GM18868 (cell line): ENCODE results near the gene IL12B.
"Not testable (repeated sequence)": the region's sequence is repeated elsewhere in the genome, so short reads cannot be mapped to it uniquely, and the experiment has no call there.

Experiments used
- ATAC-seq: cut with Tn5 transposase; IDR thresholded peaks from one replicate; pipeline ENCODE4 v1.9.1; 2021; ENCODE audit warnings: mild to moderate bottlenecking, moderate library complexity; ENCODE audit not compliant: unreplicated experiment

IL12B gene

DNA sequence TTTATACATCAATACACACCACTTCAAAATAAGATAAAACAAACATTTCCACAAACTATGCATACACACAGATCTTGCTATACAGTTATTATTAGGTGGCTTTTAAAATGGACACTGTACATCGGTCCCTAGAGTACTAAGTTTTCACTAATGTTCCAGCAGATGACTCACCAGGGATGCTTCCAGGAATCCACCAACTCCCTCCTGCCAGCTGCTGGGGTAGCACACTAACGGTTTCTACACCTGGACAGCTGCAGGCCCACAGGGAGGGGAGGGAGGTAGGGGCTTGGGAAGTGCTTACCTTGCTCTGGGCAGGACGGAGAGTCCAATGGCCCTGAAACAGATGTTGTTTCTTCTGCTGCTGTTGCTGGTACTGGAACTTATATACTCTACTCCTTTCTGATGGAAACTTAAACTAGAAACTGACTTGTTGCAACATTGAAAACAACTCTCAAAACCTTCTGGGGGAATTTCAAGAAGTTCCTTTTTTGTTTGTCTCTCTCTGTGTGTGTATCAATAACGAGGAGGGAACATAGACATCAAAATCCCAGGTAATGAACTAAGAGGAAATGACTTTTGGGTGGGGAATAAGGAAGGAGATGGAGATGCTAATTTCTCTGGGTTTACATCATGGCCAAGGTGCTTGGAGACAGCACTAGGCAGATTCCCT is at the start of gene IL12B:
Gene IL12B (minus strand): TSS at position 357 of the 670 bp plus-strand sequence. CDS start 3,705 bp downstream, outside the sequence.
- no peak for ATAC-seq

DNA sequence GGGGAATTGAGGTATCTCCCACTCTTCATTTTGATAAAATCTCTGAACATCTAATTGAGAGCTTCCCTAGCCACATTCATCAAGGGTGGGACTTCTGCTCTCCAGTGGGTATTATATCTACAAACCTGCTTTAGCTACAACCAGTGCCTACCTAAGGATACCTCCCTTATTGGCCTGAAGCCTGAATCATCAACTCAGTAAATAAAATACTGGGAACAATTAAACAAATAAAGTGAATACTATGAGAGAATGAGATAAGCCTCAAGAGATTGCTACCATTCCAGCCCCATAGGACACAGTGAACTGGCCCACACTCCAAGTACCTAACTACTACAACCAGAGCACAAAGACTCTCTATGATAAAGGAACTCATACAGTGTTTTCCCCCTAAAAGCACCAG is 47.4 kb upstream of the IL12B start:
- no peak for ATAC-seq

DNA sequence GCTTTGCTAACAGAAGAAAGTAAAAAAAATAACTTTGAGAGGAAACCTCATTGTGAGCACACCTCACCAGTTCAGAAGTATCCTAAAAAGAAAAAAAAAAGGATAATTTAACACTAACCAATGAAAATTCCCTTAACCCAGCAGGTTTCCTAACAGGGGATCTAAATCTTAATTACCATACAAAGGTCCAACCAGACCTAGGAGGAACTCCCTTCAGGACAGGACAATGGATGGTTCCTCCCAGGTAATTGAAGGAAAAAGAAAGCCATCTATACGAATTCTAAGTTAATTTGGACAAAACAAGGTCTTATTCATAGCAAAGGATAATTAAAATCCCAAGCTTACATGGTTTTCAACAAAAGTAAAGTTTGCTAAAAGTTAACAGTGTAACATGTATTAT is 37.6 kb upstream of the IL12B start:
- ATAC-seq, result not testable (repeated sequence)

DNA sequence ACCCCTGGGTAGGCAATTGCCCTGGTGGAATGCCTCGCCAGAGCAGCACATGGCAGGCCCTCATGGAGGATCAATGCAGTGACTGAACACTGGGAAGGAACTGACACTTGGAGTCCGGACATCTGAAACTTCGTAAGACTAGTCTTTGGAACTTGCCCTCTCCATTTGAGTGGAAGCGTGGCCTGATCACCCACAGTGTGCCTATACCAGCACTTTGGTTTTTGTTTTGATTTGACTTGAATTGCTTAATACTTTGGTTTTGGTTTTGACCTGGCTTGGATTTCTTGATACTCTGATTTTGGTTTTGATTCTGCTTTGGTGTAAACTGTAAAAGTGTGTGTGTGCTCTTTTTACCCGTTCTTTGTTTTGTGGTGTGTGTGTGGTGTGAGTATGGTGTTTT is 36.5 kb upstream of the IL12B start:
- not testable (repeated sequence) for ATAC-seq

DNA sequence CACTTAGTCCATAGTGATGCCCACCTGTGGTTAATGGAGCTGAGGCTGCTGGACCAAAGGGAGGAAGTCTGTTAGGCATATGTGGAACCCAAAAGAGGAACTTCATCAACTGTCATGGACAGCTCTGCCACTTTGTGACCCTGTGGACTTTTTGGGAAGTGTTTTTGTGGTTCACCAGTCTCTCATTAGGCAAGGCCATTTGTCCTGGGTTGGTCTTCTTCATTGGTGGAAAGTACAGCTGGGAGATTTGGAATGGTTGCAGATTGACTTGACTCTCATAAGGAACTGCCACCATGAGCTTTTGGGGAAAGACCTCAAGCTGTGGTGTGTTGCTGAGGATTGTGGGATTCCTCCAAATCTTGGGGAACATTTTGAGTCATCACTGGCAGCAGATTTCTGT is 31.9 kb upstream of the IL12B start:
- no peak for ATAC-seq

DNA sequence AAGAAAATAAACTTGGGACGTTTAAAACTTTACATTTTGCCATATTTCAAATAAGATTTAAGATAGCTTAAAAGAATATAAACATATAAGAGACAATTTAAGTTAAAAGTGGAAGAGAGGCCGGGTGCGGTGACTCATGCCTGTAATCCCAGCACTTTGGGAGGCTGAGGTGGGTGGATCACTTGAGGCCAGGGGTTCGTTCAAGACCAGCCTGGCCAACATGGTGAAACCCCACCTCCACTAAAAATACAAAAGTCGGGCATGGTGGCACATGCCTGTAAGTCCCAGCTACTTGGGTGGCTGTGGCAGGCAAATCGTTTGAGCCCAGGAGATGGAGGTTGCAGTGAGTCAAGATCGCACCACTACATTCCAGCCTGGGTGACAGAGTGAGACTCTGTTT is 29.6 kb upstream of the IL12B start:
- not testable (repeated sequence) for ATAC-seq

DNA sequence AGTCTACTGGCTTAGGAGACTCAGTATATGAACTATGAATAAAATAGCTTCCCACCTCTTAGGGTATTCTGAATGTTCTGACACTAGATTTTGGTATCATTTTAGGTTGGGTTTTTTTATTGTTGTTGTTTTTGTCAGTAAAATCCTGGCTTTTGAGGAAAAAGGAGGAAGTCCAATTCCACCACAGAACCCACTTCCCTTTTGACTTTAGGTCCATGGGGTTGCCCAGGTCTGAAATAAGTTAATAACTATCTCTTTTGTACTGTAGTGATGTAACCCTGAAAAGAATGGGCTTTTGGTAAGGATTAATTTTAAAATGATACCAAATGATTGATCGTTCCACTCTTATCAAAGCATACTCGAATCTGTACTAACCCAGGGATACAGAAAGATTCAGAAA is 29.1 kb upstream of the IL12B start:
- ATAC-seq, result no peak

DNA sequence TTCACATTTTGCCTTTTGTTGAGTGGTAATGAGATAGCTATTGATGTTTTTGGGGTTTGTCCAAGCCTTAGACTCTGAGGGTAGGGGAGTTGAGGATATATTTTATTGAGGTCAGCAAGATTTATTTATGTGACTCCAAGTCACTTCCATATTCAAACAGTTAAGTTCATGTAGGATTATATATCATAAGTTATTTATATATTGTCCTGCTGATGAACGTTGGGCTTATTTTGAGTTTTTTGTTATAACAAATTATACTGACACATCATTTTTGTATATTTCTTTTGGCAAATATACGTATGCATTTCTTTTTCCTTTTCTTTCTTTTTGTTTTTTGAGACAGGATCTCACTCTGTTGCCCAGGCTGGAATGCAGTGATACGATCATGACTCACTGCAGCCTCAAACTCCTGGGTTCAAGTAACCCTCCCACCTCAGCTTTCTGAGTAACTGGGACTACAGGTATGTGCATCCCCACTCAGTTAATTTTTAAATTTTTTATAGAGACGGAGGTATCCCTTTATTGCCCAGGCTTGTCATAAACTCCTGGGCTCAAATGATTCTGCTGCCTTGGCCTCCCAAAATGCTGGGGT is 23.5 kb upstream of the IL12B start:
- ATAC-seq, result no peak

DNA sequence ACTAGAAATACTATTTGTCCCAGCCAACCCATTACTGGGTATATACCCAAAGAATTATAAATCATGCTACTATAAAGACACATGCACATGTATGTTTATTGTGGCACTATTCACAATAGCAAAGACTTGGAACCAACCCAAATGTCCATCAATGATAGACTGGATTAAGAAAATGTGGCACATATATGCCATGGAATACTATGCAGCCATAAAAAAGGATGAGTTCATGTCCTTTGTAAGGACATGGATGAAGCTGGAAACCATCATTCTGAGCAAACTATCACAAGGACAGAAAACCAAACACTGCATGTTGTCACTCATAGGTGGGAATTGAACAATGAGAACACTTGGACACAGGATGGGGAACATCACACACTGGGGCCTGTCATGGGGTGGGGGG is 20.4 kb upstream of the IL12B start:
- ATAC-seq, result not testable (repeated sequence)

DNA sequence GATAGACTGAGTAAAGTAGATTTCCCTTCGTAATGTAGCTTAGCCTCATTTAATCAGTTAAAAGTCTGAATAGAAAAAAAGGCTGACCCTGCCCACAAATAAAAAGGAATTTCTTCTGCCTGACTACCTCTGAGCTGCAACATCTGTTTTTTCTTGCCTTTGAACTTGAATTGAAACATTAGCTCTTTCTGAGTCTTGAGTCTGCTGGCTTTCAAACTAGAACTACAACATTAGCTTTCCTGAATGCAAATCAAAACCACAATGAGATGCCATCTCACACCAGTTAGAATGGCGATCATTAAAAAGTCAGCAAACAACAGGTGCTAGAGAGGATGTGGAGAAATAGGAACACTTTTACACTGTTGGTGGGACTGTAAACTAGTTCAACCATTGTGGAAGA is 19.9 kb upstream of the IL12B start:
- ATAC-seq, result not testable (repeated sequence)

DNA sequence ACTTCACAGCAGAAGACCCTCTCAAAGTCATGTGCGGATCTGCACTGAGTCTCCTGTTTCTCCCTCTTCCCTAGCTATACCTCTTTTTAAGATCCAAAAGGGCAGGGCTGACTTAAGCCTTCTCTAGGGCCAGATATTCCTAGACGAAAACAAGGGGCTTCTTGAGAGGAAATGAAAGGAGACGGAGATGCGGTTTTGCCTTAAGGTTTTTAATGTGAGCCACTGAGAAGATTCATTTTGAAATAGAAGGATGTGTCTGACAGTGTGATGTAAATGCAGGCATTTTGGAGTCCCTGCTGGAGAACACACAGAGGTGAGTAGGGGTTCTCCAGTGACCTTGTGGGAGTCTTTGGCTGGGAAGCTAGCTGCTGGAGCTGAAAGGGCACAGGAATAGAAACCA is 15.6 kb upstream of the IL12B start:
- no peak for ATAC-seq

DNA sequence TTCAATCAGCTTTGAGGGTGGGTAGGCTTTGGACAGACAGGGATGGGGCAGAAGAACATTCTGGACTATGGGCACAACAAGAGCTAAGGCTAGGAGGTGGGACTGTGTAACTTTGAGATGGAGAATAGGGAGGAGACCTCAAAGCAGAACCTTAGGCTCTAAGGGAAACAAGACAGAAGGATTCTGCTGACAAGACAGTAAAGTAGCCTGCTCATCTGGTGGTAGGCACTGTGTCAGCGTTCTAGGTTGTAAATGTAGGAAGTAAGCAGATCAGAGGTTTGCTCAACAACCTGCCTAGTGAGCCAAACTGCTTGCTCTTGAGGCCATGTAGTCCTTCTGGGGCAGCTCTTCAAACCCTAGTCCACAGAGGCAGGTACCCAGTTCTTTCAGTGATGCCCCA is 15.0 kb upstream of the IL12B start:
- no peak for ATAC-seq

DNA sequence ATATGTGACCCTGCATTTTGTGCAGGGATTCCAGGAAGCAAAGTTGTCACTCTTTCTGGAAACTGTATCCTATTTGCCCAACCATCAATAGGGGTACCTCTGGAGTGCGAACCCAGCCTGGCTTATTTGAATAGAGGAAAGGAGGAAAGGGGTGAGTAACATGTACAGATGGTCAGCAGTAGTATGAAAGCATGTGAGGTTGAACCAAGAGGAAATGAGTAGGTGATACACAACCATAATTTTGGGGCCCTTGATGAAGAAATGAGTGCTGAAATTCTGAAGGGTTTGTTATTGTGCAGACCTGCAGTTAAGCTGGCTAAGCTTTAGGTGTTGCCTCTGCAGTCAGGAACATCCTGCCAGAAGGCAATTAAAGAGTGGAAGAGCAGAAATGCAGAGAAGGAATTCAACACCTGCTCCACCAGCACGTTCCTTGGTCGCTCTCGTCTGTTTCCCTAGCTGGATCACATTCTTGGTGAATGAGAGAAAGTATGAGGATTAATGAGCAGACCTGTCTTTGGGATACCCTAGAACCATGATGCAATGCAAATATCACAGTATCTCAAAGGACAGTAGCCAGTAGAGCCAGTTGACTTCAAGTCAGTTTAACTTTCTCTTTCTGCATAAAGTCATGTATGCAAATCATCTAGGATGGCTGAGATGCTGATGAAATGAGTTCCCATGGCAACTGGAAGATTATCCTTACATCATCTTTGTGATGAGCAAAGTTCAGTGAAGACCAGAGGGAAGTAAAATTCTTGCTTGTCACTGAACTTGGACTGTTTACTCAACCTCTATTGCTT is 13.2 kb upstream of the IL12B start:
- ATAC-seq, result no peak

DNA sequence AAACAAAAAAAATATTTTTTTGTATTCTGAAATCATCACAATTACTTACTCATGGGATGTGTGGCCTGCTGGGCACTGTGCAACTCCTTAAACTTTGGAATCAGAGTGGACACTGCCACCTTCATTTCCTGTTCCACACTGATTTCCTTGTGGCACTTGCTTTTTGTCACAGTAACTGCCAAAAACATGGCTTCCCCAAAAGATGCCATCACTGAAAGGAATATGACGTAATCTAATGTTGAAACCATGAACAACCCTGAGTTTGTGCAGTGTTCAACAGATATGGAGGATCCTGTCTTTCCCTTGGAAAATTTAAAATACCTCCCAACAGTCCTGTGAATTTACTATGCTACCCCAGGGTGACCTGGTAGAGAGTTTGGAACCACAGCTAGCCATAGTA is 12.6 kb upstream of the IL12B start:
- no peak for ATAC-seq

DNA sequence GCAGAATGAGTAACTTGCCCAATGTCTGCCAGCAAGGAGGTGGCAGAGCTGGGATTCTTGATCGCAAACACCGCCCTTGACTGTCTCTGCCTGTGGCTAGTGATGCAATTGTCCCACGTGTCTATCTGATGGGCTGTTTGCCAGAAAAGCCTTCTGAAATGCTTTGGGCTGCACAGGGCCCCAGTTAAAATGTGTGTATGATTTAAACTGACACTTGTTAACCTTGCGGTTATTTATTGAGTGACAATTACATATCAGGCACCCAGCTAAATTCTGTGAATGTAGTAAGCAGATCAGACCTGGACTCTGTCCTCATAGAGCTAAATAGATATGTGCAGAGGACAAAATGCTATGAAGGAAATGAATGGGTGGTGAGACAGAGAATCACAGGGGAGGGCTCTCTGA is 11.6 kb upstream of the IL12B start:
- no peak for ATAC-seq

DNA sequence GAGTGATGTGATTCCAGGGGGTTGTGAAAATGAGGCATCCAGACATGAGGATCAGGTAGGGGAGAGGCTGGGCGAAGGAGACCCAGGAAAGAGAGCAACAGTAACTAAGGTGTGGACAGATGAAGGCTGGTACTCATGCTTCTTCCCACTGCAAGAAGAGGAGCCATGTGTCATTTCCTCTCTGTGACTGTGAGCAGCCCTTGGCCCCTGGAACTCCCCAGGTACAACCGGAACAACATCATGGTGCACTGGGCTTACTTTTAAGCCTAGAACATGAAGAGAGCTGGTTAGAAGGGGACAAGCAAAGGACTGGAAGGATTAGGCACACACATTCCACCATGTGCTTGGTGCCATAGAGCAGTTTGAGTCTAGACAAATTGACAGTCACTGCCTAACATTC is 10.9 kb upstream of the IL12B start:
- ATAC-seq, result no peak

DNA sequence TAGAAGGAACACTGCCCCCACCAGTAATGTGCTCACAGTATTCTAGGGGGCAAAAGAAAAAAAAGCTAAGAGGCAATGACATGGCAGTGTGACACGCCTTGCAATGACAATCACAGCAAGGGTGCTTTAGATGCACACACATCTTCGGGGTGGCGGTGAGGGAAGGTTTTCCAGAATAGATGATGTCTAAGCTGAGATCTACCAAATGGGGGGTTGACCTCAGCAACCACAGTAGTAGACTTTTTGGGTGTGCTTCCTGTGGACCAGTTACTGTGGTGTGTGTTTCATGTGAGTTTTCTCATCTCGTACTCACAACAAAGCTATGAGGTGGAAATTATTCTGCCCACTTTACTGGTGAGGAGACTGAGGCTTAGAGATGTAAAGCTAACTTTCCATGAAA is 10.2 kb upstream of the IL12B start:
- ATAC-seq, result no peak

DNA sequence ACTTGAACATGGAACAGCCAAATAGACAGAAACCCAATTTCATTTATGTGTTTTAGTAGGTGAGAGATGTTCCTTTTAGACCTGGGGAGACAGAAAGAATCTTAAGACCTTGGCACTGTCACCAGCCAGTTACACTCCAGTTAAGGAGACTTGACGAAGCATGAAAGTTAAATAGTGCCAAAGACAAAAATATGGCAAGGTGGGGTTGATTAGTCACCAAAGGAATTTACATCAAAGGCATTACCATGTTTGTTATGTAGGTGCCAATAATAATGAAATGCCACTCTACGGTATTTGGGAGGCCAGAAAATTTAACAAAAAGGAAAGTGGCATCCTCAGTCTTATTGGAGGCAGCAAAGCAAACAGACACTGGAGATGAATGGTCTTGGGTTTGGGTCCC is 9.2 kb upstream of the IL12B start:
- no peak for ATAC-seq

DNA sequence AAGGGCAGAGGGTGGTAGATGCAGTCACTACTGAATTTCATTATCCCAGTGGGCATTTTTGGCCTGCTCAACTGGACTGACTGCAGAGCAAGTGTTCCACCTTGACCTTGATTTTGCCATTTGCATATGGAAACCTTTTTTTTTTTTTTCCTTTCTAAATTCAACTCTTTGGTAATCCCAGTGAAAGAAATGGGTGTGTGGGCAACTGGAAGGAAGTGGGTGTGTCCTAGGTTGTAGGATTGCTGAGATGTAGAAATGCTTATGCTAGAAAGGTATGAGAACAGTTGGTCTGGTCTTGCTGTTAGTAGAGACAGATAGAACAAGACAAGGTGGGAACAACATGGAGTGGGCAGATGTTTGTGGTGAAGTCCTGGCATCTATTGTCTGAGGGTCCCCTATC is 7.8 kb upstream of the IL12B start:
- ATAC-seq, result no peak

DNA sequence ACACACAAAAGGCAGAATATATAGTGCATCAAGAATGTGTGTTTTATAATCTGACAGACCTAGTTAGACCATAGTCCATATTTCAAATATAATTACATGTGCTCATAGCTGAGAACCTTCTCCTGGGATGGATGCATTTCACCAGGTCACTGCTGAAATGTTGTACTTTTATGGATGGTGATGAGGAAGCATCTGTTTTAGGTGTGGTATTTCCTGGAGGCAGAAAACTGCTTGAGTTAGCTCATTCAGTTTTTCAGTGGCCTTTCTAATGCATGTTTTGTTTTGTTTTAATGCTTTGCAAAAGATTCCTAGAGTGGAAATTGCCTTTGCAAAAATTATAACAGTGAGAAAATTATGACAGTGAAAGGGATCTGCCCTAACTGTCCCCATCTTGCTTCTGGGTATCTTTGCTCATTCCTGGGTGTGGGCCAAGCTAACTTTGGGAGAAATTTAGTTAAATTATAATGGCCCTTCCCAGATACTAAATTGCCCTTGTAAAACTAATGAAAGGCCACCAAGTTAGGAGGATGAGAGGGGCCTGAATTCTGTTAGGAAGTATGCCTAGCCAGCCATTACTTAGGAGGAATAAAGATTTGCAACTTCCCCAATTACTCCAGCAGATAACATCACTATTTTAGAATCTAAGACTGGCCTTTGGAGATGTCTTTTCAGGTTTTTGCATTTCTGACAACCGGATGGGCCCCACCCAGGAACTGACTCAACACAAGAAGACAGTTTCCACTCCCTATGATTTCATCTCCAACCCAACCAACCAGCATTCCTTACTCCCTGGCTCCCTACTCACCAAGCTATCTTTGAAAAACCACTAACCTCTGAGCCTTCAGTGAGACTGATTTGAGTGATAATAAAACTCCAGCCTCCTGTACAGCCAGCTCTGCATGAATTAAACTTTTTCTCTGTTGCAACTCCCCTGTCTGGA is 7.0 kb upstream of the IL12B start:
- ATAC-seq, result no peak

DNA sequence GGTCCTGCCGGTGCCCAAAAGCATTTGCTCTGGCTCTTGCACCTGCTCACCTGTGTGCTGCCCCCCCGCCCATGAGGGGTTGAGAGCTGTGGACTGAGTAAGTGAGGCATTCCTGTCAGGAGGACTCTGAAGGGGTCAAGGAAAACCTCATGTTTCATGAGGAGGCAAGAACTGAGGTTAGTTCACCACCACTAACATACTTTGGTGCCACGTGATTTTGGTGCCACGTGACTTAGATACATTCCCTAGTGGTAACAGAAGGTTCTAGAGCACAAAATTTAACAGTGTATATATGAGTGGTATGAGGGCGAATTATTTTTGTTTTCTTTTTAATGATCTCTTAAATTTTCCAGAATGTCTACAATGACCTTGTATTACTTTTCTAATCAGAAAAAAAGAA is 6.3 kb upstream of the IL12B start:
- no peak for ATAC-seq
